Suprapubic skin (tissue), 4 donors: Measurements from ENCODE around the gene TAGLN2. TPM values are rescaled to one million over a fixed set of nuclear protein-coding genes. Genes with fewer than 3 reads are reported as not detected.

Experiments used
- DNase-seq, 2 donors: peaks; one replicate each; pipeline ENCODE4 v3.0.0-alpha.2; 2019; ENCODE audit warnings: low spot score in 2 of 2
- H3K27ac ChIP-seq: fragments of 200-600 bp; sonication (generic); one replicate; pipeline ENCODE4 v1.5.1; 2019
- H3K27me3 ChIP-seq: fragments of 200-600 bp; sonication (generic); one replicate; pipeline ENCODE4 v1.5.1; 2019
- H3K36me3 ChIP-seq: fragments of 200-600 bp; sonication (generic); one replicate; pipeline ENCODE4 v1.5.1; 2019
- H3K4me1 ChIP-seq: fragments of 200-600 bp; sonication (generic); one replicate; pipeline ENCODE4 v1.5.1; 2019
- H3K4me3 ChIP-seq: fragments of 200-600 bp; sonication (generic); one replicate; pipeline ENCODE4 v1.5.1; 2019; ENCODE audit warnings: mild to moderate bottlenecking
- H3K9me3 ChIP-seq: fragments of 200-600 bp; sonication (generic); one replicate; pipeline ENCODE4 v1.5.1; 2019
- CTCF ChIP-seq, 2 donors: fragments of 200-600 bp in 1 of 2; fragments of 450-650 bp in 1 of 2; sonication (generic) in 1 of 2; IDR thresholded peaks; one replicate each; pipeline ENCODE4 v1.5.1; 2016 to 2019; ENCODE audit warnings: antibody characterized with exemption in 2 of 2, mild to moderate bottlenecking in 1 of 2, moderate library complexity in 1 of 2
- EP300 ChIP-seq: sonication (generic); formaldehyde crosslinking; IDR thresholded peaks from one replicate; pipeline ENCODE4 v1.6.1; 2017; ENCODE audit warnings: antibody characterized with exemption
- POLR2A ChIP-seq, 2 donors: fragments of 450-650 bp; IDR thresholded peaks; one replicate each; pipeline ENCODE4 v1.6.1; 2017; ENCODE audit warnings: antibody characterized with exemption in 2 of 2, mild to moderate bottlenecking in 2 of 2, moderate library complexity in 2 of 2
- POLR2AphosphoS5 ChIP-seq, 3 donors: sonication (generic); formaldehyde crosslinking; IDR thresholded peaks; one replicate each; pipeline ENCODE4 v1.6.1; 2017; ENCODE audit warnings: antibody characterized with exemption in 3 of 3
- WGBS: methylation state at CpG from one replicate; pipeline ENCODE4 v1.1.5; 2018; 5-methylcytosine and 5-hydroxymethylcytosine counted together
- total RNA-seq, 4 donors: library from RNA; depleted of rRNA; stranded (reverse); fragments of >200 nt; gene quantifications; one replicate each; pipeline ENCODE4 v1.1.0, GENCODE V29; 2016

TAGLN2 gene
- total RNA-seq, 4 donors from 2014 or later, result 281 to 427 (median 338) TPM

GRCh38 chr1:159914252-159915018 is 10.9 kb downstream of the TAGLN2 start:
- 66% methylated on average over 10 of the region's 10 CpGs for WGBS
- H3K4me1 ChIP-seq, result peaks cover 87% of the 10 kb centered on the region
- no peak overlapping the region for H3K4me3 ChIP-seq
- H3K9me3 ChIP-seq, result no peaks in the 10 kb centered on the region
- H3K27me3 ChIP-seq, result no peaks in the 10 kb centered on the region
- TF ChIP-seq CTCF (IDR thresholded peaks at IDR 0.05) (no peak), EP300 (no peak), POLR2AphosphoS5 (IDR thresholded peaks at IDR 0.05) (no peak), POLR2A (IDR thresholded peaks at IDR 0.05) (no peak)
- peak overlapping the region; percentile 53 for H3K27ac ChIP-seq
- H3K36me3 ChIP-seq, result peaks cover 20% of the 10 kb centered on the region
- DNase-seq, result no peak

GRCh38 chr1:159913451-159914192 is 11.7 kb downstream of the TAGLN2 start:
- DNase-seq, result no peak
- H3K27me3 ChIP-seq, result no peaks in the 10 kb centered on the region
- H3K4me3 ChIP-seq, result no peak overlapping the region
- no peak for TF ChIP-seq CTCF (IDR thresholded peaks at IDR 0.05)
- no peak for TF ChIP-seq POLR2A (IDR thresholded peaks at IDR 0.05)
- no peak for TF ChIP-seq POLR2AphosphoS5 (IDR thresholded peaks at IDR 0.05)
- no peak for TF ChIP-seq EP300
- peaks cover 12% of the 10 kb centered on the region for H3K36me3 ChIP-seq
- 49% methylated on average over 5 of the region's 5 CpGs for WGBS
- peak overlapping the region; percentile 53 for H3K27ac ChIP-seq
- no peaks in the 10 kb centered on the region for H3K9me3 ChIP-seq
- H3K4me1 ChIP-seq, result peaks cover 81% of the 10 kb centered on the region

- DNase-seq, result no peak
- Histone ChIP-seq H3K4me3 (no peak overlapping the region), H3K27ac (no peak overlapping the region), H3K4me1 (peaks cover 59% of the 10 kb centered on the region), H3K27me3 (no peaks in the 10 kb centered on the region), H3K9me3 (no peaks in the 10 kb centered on the region), H3K36me3 (no peaks in the 10 kb centered on the region)
- TF ChIP-seq POLR2A (IDR thresholded peaks at IDR 0.05), result no peak
- no peak for TF ChIP-seq EP300
- TF ChIP-seq POLR2AphosphoS5 (IDR thresholded peaks at IDR 0.05), result no peak
- TF ChIP-seq CTCF (IDR thresholded peaks at IDR 0.05), result no peak
- 84% methylated on average over 6 of the region's 6 CpGs for WGBS
These were observed 13.8 kb downstream of the TAGLN2 start for GRCh38 chr1:159911326-159912070.

- no peak for TF ChIP-seq POLR2AphosphoS5 (IDR thresholded peaks at IDR 0.05)
- TF ChIP-seq CTCF (IDR thresholded peaks at IDR 0.05), result no peak
- TF ChIP-seq POLR2A (IDR thresholded peaks at IDR 0.05), result no peak
- no peak for TF ChIP-seq EP300
- 84% methylated on average over 9 of the region's 9 CpGs for WGBS
- no peak overlapping the region for H3K4me3 ChIP-seq
- peaks cover 33% of the 10 kb centered on the region for H3K4me1 ChIP-seq
- no peak for DNase-seq
- no peaks in the 10 kb centered on the region for H3K27me3 ChIP-seq
- H3K27ac ChIP-seq, result no peak overlapping the region
- H3K36me3 ChIP-seq, result no peaks in the 10 kb centered on the region
- no peaks in the 10 kb centered on the region for H3K9me3 ChIP-seq
These were observed 17.0 kb downstream of the TAGLN2 start for GRCh38 chr1:159908031-159908940.
